H1 (cell line): ENCODE measurements around the gene CPT2.

Source experiments
- HDAC2 ChIP-seq, 2 experiments: fragments of 300-600 bp in 1 of 2; sonication (generic) in 1 of 2; IDR thresholded peaks; 2 replicates each; pipeline ENCODE4 v1.6.1; 2011 to 2012; ENCODE audit warnings: low read depth in 2 of 2, low read length in 2 of 2, mild to moderate bottlenecking in 2 of 2, moderate library complexity in 2 of 2, borderline replicate concordance in 1 of 2, inconsistent platforms in 1 of 2
- POLR2A ChIP-seq, 2 experiments: IDR thresholded peaks; 1 replicate in 1 of 2; 2 replicates in 1 of 2; pipeline ENCODE4 v1.6.1; 2011; ENCODE audit warnings: low read depth in 2 of 2, low read length in 2 of 2, mild to moderate bottlenecking in 2 of 2; ENCODE audit errors: control extremely low read depth in 1 of 2

- TF ChIP-seq HDAC2 (IDR thresholded peaks at IDR 0.05; ENCODE audit: borderline replicate concordance in 1 of 2, low read depth in 2 of 2, low read length in 2 of 2): no peak
- no peak for TF ChIP-seq POLR2A (IDR thresholded peaks at IDR 0.05; ENCODE audit: control extremely low read depth in 1 of 2, low read depth in 2 of 2, low read length in 2 of 2)
Observed at GRCh38 chr1:53166912-53167311, 29.7 kb upstream of the CPT2 start.
